ENCODE measurements around the gene CFAP46.

The CFAP46 gene

DNA sequence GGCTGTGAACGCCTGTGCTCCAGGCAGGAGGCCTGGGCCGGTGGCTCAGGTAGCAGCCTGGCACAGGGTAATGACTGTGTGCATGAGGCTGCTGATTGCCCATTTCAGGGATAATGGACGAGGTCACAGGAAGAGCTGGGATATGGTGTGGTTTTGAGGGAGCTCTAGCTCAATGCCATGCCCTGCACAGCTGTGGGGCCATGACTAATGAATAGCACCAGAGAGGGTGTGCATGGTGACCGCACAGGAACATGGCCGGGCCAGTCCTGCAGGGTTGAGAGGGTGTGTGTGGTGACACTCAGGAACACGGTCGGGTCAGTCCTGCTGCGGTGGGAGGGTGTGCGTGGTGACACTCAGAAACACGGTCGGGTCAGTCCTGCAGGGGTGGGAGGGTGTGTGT lies 178.3 kb downstream of the CFAP46 start:
- no peak for DNase-seq

- no peak for DNase-seq
These were observed 178.8 kb downstream of the CFAP46 start for GRCh38 chr10:132763545-132763944.

DNA sequence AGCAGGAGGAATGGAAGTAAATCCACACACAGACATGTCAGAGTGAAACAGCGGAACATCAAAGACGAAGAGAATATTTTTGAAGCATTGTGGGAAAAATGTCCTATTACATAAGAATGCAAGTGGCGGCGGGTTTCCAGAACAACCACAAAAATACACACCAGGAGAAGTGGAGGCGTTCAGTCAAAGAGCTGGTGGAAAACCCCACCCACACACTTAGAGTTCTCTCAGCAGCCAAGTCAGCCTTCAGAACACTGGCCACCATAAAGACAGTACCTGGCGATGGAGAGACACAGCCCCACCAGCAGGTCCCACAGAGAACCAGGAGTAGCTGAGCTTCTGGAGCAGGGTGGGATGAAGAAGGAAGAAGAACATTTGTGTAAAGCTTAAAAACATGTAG lies 180.1 kb downstream of the CFAP46 start:
- DNase-seq, result no peak

- DNase-seq, result no peak
These were observed 180.8 kb downstream of the CFAP46 start for GRCh38 chr10:132761395-132762060.

GRCh38 chr10:132758865-132759264 lies 183.5 kb downstream of the CFAP46 start:
- no peak for DNase-seq

All from amniotic stem cell (primary cell).